ENCODE data around the gene RANBP9. TPM values are rescaled to one million over a fixed set of nuclear protein-coding genes. Genes with fewer than 3 reads are reported as not detected.

Gene RANBP9
- total and polyA plus RNA-seq, 2 of the 13 experiments (the other 11 are each of a cell fraction or from before 2014, with no cell fraction given) = 26.6 to 30.6 TPM

- TF ChIP-seq RORA (CRISPR knock-in tag; IDR thresholded peaks at IDR 0.05) (no peak), PAF1 (CRISPR knock-in tag; IDR thresholded peaks at IDR 0.05) (0 out of 2 replicates have a peak, but pooled peaks have one; percentile 52), ZNF782 (CRISPR knock-in tag; IDR thresholded peaks at IDR 0.05; ENCODE audit: borderline replicate concordance) (peak; percentile 93; the same call in 1 of the 2 replicates), KIAA2018 (CRISPR knock-in tag; IDR thresholded peaks at IDR 0.05; ENCODE audit: borderline replicate concordance) (peak; percentile 91; the same call in 1 of the 2 replicates), ZNF530 (CRISPR knock-in tag; IDR thresholded peaks at IDR 0.05; ENCODE audit: low read depth) (no peak), HOXA5 (CRISPR knock-in tag; IDR thresholded peaks at IDR 0.05) (peak; percentile 97), ZNF878 (CRISPR knock-in tag; IDR thresholded peaks at IDR 0.05) (peak; percentile 94), NFE2 (CRISPR knock-in tag; IDR thresholded peaks at IDR 0.05) (peak; percentile 48; the same call in 1 of the 2 replicates), NCOA1 (CRISPR knock-in tag; IDR thresholded peaks at IDR 0.05) (peak; percentile 92; the same call in 1 of the 2 replicates), CREBL2 (CRISPR knock-in tag; IDR thresholded peaks at IDR 0.05; ENCODE audit: borderline replicate concordance) (no peak; the same call in 1 of the 2 replicates), PHB2 (IDR thresholded peaks at IDR 0.05; ENCODE audit: partially characterized antibody) (no peak), HNF4G (IDR thresholded peaks at IDR 0.05; ENCODE audit: borderline replicate concordance, low read depth, low read length) (peak; percentile 59), HNF4G (CRISPR knock-in tag; IDR thresholded peaks at IDR 0.05; ENCODE audit: borderline replicate concordance, low read depth) (peak; percentile 92)
- TF ChIP-seq, protein P1, sequence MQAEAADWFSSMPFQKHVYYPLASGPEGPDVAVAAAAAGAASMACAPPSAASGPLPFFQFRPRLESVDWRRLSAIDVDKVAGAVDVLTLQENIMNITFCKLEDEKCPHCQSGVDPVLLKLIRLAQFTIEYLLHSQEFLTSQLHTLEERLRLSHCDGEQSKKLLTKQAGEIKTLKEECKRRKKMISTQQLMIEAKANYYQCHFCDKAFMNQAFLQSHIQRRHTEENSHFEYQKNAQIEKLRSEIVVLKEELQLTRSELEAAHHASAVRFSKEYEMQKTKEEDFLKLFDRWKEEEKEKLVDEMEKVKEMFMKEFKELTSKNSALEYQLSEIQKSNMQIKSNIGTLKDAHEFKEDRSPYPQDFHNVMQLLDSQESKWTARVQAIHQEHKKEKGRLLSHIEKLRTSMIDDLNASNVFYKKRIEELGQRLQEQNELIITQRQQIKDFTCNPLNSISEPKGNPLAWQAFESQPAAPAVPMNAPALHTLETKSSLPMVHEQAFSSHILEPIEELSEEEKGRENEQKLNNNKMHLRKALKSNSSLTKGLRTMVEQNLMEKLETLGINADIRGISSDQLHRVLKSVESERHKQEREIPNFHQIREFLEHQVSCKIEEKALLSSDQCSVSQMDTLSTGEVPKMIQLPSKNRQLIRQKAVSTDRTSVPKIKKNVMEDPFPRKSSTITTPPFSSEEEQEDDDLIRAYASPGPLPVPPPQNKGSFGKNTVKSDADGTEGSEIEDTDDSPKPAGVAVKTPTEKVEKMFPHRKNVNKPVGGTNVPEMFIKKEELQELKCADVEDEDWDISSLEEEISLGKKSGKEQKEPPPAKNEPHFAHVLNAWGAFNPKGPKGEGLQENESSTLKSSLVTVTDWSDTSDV (CRISPR knock-in tag; IDR thresholded peaks at IDR 0.05) = peak; percentile 95
- TF ChIP-seq, protein P2, sequence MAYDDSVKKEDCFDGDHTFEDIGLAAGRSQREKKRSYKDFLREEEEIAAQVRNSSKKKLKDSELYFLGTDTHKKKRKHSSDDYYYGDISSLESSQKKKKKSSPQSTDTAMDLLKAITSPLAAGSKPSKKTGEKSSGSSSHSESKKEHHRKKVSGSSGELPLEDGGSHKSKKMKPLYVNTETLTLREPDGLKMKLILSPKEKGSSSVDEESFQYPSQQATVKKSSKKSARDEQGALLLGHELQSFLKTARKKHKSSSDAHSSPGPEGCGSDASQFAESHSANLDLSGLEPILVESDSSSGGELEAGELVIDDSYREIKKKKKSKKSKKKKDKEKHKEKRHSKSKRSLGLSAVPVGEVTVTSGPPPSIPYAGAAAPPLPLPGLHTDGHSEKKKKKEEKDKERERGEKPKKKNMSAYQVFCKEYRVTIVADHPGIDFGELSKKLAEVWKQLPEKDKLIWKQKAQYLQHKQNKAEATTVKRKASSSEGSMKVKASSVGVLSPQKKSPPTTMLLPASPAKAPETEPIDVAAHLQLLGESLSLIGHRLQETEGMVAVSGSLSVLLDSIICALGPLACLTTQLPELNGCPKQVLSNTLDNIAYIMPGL (CRISPR knock-in tag; IDR thresholded peaks at IDR 0.05; ENCODE audit: borderline replicate concordance in 1 of 2, low read depth in 1 of 2) = peak; percentile 100
Measured at GRCh38 chr6:13614926-13615791, 96.5 kb downstream of the RANBP9 start, which contains the start of gene NOL7 (continued).
